Epithelial cell of esophagus (primary cell): ENCODE measurements around the gene ARMC10.
A peak's percentile ranks its signal among the peaks of the same experiment; 100 is the strongest.
"Not testable (repeated sequence)": the region's sequence is repeated elsewhere in the genome, so short reads cannot be mapped to it uniquely, and the experiment has no call there.

Source experiments
- DNase-seq: peaks from one replicate; pipeline ENCODE4 v3.0.0; 2010; ENCODE audit warnings: low read depth
- H3K4me3 ChIP-seq: 2 replicates; pipeline ENCODE4 v1.5.1; 2011; ENCODE audit warnings: mild to moderate bottlenecking, low read length, control low read depth
- CTCF ChIP-seq: IDR thresholded peaks from 2 replicates; pipeline ENCODE4 v1.5.1; 2011; ENCODE audit warnings: low read depth, mild to moderate bottlenecking, low read length, control low read depth, inconsistent platforms; ENCODE audit not compliant: insufficient read depth; ENCODE audit errors: missing control alignments

The ARMC10 gene

GRCh38 chr7:103048833-103049232 lies 26.1 kb upstream of the ARMC10 start:
- TF ChIP-seq CTCF = no peak
- DNase-seq = no peak
- no peak overlapping the region for H3K4me3 ChIP-seq

GRCh38 chr7:103051519-103051918 lies 23.4 kb upstream of the ARMC10 start:
- DNase-seq = no peak
- no peak overlapping the region for H3K4me3 ChIP-seq
- no peak for TF ChIP-seq CTCF

- not testable (repeated sequence) for H3K4me3 ChIP-seq, DNase-seq
Measured at GRCh38 chr7:103056006-103056405, 18.9 kb upstream of the ARMC10 start.

GRCh38 chr7:103058122-103058521 lies 16.8 kb upstream of the ARMC10 start:
- DNase-seq = no peak
- no peak for TF ChIP-seq CTCF
- H3K4me3 ChIP-seq = no peak overlapping the region

GRCh38 chr7:103059471-103059870 lies 15.5 kb upstream of the ARMC10 start:
- TF ChIP-seq CTCF = no peak
- DNase-seq = no peak
- no peak overlapping the region for H3K4me3 ChIP-seq

GRCh38 chr7:103063895-103064294 lies 11.0 kb upstream of the ARMC10 start:
- no peak for DNase-seq
- H3K4me3 ChIP-seq = no peak overlapping the region
- no peak for TF ChIP-seq CTCF

- no peak overlapping the region for H3K4me3 ChIP-seq
- peak; percentile 40 for DNase-seq
- TF ChIP-seq CTCF = peak; percentile 48
Measured at GRCh38 chr7:103065667-103066066, 9.3 kb upstream of the ARMC10 start.
